NCI-H128 (cell line): Measurements from ENCODE around the gene MTF2.
"Not testable (repeated sequence)": the region's sequence is repeated elsewhere in the genome, so short reads cannot be mapped to it uniquely, and the experiment has no call there.

Source experiments
- DNase-seq: peaks from one replicate; lab custom pipeline; 2025; ENCODE audit not compliant: unreplicated experiment; lab: John Stamatoyannopoulos, UW

Gene MTF2

GRCh38 chr1:93078986-93079654 is at the start of gene MTF2:
MTF2 (plus strand) TSS chr1:93079283; CDS start chr1:93079527, 244 bp downstream.
- DNase-seq, result peak; percentile 97

- no peak for DNase-seq
Observed at GRCh38 chr1:93029317-93029716, 49.8 kb upstream of the MTF2 start.

GRCh38 chr1:93030191-93030590 is 48.9 kb upstream of the MTF2 start:
- not testable (repeated sequence) for DNase-seq

- no peak for DNase-seq
Observed at GRCh38 chr1:93031711-93032110, 47.4 kb upstream of the MTF2 start.

- no peak for DNase-seq
Observed at GRCh38 chr1:93033029-93033428, 46.1 kb upstream of the MTF2 start.

- DNase-seq, result no peak
Observed at GRCh38 chr1:93033785-93034184, 45.3 kb upstream of the MTF2 start.

GRCh38 chr1:93034397-93034796 is 44.7 kb upstream of the MTF2 start:
- no peak for DNase-seq

- DNase-seq, result no peak
Observed at GRCh38 chr1:93036672-93037071, 42.4 kb upstream of the MTF2 start.

GRCh38 chr1:93042187-93043056 is 36.7 kb upstream of the MTF2 start:
- no peak for DNase-seq

- no peak for DNase-seq
Observed at GRCh38 chr1:93043057-93043557, 36.0 kb upstream of the MTF2 start.

GRCh38 chr1:93047618-93048017 is 31.5 kb upstream of the MTF2 start:
- DNase-seq, result no peak

- DNase-seq, result no peak
Observed at GRCh38 chr1:93051961-93052360, 27.1 kb upstream of the MTF2 start.

GRCh38 chr1:93056214-93056613 is 22.9 kb upstream of the MTF2 start:
- DNase-seq, result no peak

- no peak for DNase-seq
Observed at GRCh38 chr1:93056649-93057048, 22.4 kb upstream of the MTF2 start.

GRCh38 chr1:93061895-93062792 is 16.9 kb upstream of the MTF2 start:
- no peak for DNase-seq

GRCh38 chr1:93076268-93076667 is 2.8 kb upstream of the MTF2 start:
- no peak for DNase-seq

GRCh38 chr1:93078203-93078602 is 880 bp upstream of the MTF2 start:
- no peak for DNase-seq

GRCh38 chr1:93078638-93078985 is 471 bp upstream of the MTF2 start:
- no peak for DNase-seq

- no peak for DNase-seq
Observed at GRCh38 chr1:93079685-93080141, 630 bp downstream of the MTF2 start.

GRCh38 chr1:93080179-93080823 is 1.2 kb downstream of the MTF2 start:
- DNase-seq, result peak; percentile 17

- no peak for DNase-seq
Observed at GRCh38 chr1:93081716-93082115, 2.6 kb downstream of the MTF2 start.
